VCaP (cell line): ENCODE measurements around the gene SRC.

Experiments
- H3K27ac ChIP-seq: fragments of 450-650 bp; 2 replicates; pipeline ENCODE4 v1.5.1; 2017
- TF ChIP-seq, protein P1 (sequence below): fragments of 450-650 bp; conservative IDR thresholded peaks from 2 replicates; pipeline ENCODE4 v1.5.1; 2017; ENCODE audit warnings: mild to moderate bottlenecking, moderate library complexity

Gene SRC

GRCh38 chr20:37385659-37386504 lies 39.9 kb downstream of the SRC start:
- no peak overlapping the region for H3K27ac ChIP-seq

GRCh38 chr20:37386505-37387251 lies 40.7 kb downstream of the SRC start:
- H3K27ac ChIP-seq = no peak overlapping the region
- TF ChIP-seq, protein P1, sequence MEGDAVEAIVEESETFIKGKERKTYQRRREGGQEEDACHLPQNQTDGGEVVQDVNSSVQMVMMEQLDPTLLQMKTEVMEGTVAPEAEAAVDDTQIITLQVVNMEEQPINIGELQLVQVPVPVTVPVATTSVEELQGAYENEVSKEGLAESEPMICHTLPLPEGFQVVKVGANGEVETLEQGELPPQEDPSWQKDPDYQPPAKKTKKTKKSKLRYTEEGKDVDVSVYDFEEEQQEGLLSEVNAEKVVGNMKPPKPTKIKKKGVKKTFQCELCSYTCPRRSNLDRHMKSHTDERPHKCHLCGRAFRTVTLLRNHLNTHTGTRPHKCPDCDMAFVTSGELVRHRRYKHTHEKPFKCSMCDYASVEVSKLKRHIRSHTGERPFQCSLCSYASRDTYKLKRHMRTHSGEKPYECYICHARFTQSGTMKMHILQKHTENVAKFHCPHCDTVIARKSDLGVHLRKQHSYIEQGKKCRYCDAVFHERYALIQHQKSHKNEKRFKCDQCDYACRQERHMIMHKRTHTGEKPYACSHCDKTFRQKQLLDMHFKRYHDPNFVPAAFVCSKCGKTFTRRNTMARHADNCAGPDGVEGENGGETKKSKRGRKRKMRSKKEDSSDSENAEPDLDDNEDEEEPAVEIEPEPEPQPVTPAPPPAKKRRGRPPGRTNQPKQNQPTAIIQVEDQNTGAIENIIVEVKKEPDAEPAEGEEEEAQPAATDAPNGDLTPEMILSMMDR = no peak

More at GRCh38 chr20:37385659-37386504, 39.9 kb downstream of the SRC start:
- TF ChIP-seq, protein P1 = no peak

DNA sequence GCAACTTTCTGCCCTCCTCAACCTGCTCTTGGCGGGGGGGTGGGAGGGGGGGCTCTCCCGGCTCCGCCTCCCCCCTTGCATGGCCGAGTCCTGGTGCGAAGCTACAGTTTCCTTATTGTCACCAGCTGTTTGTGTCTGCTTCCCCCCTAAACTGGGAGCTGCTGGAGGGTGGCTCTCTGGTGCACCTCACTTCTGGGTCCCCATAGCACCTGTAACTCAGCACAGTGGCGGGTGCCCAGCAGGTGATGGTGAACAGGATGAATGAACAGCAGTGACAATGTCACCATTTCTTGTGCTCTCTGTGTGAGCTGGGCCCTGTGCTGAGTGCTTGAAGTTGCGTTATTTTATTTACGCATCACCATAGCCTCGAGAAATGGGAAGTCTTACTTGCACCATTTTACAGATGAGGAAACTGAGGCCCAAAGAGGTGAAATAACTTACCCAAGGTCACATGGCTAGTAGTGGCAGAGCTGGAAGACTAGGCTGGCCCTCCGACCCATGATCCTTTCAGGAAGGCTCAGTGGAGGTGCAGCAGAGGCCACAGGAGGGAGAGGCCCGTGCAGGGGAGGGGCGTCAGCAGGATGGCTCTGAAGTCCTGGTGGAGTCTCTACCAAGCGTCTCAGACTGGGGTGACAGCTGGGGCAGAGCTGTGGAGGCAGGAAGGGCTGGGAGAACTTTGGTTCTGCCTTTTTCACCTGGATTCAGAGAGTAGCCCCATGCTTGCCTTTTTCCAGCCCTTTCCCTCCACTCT lies 41.8 kb downstream of the SRC start:
- TF ChIP-seq, protein P1 = no peak
- no peak overlapping the region for H3K27ac ChIP-seq

DNA sequence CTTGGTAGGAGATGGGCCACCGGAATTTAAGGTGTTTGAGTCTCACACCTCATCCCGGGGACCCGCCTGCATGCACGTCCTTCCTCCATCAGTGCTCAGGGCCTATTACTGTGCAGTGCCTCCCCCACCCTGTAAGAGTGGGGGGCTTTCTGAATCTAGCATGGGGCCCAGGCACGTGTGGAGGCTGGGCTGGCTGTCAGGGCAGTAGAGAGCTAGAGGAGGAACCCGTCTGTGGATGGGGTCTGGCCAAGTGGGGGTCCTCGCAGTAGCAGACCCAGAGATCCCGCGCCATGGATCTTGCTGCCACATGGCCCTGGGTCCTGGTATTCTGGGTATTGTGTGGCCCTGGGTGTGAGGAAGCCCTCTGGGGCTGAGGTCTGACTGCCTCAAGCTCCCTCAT lies 42.9 kb downstream of the SRC start:
- TF ChIP-seq, protein P1 = no peak
- no peak overlapping the region for H3K27ac ChIP-seq

- TF ChIP-seq, protein P1 = no peak
- no peak overlapping the region for H3K27ac ChIP-seq
These were observed 43.4 kb downstream of the SRC start for GRCh38 chr20:37389241-37389747.

DNA sequence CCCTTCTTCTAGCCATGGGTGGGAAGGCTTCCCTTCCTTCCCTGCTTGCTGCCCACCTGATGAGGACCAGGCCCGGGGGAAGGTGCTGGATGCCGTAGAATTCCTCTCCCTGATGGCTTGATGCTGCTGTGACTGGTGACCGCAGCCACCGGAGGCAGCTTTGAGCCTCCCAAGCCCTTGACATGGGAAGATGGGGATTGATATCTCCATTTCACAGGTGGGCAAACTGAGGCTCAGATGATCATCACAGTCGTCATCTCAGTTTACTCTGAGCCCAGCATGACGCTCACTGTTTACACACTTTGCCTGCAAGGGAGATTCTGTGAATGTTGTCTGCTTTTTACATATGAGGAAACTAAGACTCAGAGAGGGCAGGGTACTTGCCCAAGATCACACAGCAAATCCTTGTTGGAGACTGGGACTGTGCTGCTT lies 43.9 kb downstream of the SRC start:
- TF ChIP-seq, protein P1 = peak; percentile 19
- H3K27ac ChIP-seq = no peak overlapping the region
